GM21786 (cell line): ENCODE results near the gene UBE3A.
"Not testable (repeated sequence)": the region's sequence is repeated elsewhere in the genome, so short reads cannot be mapped to it uniquely, and the experiment has no call there.

Experiments
- ATAC-seq: cut with Tn5 transposase; IDR thresholded peaks from one replicate; pipeline ENCODE4 v1.9.1; 2021; ENCODE audit not compliant: unreplicated experiment

UBE3A gene

DNA sequence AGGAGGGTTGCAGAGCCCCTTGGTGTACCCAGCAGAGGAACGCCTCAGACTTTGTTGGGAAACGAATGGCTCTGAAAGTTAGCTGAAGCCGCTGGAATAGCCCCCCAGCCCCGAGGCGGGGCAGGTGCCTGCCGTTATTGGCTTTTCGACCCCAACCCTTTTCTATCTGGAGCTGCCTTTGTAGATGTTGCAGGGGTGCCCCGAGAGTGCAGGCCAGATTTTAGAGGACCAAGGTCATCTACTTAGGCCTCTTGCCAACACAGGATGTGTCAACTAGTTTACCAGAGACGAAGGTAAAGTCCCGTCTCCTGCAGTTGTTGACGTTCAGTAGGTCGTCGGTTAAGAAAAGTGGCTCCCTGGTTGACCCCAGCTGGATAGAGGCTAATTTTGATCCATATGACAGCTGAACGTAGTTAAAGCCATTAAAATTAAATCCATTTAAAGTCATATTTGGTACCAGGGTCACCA, 579 bp upstream of the UBE3A start:
- ATAC-seq = peak; percentile 14

DNA sequence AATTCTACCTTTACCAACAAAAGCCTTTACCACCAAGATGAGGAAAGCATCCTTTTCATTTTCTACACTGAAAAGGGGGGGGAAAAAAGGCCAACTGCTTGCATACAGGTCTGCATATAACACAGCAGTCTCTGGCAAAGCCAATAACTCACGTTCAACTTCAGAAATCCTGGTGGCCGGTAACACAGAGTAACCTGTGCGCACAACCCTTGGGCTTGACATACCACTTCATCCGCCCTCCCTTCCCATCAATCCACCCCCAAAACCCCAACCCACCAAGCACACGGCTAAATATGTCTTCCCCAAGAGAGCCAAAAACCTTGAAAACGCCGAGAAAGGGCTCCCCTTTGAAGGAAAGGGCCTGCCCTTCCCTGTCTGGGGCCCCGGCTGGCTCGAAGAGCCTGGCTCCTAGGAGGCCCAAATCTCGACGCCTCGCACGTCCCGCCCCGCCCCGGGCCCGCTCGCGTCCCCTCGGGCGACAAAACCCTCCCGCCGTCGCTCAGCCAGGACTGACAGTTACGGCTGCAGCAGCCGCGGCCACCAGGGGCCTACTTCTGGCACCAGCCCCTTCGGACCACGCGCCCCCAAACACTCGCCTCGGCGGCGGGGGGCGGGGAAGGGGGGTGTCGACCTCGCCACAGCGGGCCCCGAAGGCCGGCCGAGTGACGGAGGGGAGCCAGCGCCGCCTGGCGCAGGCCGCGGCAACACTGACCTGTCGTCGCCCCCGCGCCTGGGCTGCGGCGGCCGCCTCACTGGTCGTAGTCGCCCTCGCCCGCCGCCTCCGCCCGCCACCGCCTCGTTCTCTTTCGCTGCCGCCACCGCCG, 835 bp downstream of the UBE3A start:
- ATAC-seq = peak; percentile 46

DNA sequence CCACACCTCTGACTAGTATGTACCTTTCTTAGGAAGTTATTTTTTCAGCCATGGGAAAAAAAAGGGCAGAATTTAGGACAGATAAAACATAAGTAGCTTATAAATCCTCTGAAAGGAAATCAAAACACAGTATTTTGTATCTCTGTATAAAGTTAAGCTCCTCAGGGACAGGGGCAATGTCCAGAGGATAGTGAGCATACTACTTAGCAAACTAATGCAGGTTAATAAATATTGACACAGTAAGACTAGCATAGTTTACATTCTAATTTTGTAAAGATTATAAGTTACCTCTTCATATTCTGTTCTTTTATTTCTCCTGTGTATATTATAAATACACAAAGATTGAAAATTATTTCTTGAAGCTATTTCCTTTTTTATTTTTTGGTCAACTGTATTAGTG, 2.1 kb downstream of the UBE3A start:
- ATAC-seq = no peak

GRCh38 chr15:25435474-25436243, 3.2 kb downstream of the UBE3A start:
- no peak for ATAC-seq

DNA sequence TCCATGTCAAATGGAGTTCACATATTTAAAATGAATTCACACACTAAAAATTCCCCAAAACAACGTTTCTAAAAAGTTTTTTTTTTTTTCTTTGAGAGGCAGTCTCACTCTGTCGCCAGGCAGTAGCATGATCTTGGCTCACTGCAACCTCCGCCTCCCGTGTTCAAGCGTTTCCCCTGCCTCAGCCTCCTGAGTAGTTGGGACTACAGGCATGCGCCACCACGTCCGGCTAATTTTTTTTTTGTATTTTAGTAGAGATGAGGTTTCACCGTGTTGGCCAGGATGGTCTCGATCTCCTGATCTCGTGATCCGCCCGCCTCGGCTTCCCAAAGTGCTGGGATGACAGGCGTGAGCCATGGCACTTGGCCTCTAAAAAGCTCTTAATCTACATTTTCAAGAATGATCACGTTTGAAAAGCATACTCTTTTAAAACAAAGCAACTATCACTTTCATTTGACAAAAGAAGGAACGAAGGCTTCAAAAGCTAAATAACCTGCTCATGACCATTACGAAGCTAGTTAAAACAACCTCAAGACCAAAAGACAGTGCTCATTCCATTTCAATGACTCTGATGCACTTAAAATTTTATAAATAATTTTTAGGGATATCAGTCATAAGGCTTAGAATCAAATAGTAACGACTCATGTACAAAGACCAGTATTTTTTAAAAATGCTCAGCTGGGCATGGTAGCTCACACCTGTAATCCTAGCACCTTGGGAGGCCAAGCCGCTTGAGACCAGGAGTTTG, 5.5 kb downstream of the UBE3A start:
- no peak for ATAC-seq

DNA sequence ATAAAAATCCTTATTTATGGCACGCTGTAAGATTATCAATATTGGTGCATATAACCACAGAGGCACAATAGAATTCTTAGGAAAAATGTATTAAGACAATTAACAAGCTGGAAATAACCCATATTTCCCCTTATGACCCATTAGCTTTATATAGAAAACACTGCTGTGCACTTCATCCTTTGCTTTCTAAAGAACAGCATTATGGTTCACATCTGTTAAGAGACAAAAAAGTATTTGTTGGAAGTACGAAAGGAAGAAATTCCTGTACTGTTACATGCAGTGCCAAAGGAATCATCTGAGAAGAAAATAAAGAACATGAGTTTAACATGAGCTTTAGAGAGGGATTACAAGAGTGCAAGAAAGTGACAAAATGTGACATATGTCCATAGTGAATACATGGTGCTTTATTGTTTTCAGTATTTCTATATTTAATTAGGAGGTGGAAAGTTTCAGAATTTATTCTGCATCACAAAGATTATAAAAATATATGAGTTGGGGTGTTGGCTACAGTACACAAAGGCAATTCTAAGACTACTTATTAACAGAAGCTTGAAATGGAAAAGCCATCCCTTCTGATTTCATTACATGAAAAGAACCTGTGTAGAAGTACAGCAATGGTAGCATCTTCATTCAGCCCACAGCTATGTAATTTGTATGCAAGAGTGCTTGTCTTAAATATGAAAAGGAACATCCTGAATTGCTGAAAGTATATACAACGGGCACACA, 6.8 kb downstream of the UBE3A start:
- ATAC-seq = no peak

DNA sequence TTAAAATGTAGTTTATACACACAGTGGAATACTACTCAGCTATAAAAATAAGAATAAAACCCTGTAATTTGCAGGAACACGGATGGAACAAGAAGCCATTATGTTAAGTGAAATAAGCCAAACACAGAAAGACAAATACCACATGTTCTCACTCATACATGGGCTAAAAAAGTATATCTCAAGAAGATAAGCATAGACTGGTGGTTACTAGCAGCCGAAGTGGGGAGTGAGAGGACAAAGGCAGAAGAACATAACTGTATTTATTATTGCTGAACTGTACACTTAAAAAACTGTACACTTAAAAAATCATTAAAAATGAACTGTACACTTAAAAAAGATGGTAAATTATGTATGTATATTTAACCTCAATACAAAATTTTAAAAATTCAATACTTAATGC, 11.0 kb downstream of the UBE3A start:
- no peak for ATAC-seq

- ATAC-seq = no peak
These were observed 11.8 kb downstream of the UBE3A start for GRCh38 chr15:25426896-25427610.

- ATAC-seq = no peak
These were observed 14.8 kb downstream of the UBE3A start for GRCh38 chr15:25424073-25424472.

DNA sequence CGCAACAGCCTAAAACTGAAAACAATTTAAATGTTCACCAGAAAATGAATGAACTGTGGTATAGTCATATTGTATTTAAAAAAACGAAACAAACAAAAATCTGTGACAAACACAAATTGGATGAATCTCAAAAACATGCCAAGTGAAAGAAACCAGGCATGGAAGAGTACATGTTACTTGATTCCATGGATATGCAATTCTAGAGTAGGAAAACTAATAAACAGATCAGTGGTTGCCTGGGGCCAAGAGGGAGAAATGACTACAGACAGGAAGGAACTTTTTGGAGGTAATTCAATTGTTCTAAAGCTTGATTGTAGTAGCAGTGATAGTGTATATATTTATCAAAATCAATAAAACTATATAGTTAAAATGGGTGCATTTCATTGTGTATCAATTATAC, 16.8 kb downstream of the UBE3A start:
- no peak for ATAC-seq

DNA sequence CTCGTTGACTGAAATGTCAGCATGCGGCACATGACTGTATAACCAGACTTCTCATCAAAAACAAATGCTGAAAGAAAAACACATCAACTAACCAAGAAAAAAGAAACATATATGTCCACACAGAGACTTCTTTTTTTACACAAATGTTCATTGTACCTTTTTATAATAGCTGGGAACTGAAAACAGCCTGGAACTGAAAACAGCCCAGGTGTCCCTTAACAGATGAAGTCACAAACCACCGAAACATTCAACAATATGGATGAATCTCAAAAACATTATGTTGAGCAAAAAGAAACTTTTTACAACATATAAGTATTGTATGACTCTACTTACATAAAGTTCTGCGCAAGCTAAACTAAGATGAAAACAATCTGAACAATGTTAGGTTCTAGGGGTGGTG, 20.6 kb downstream of the UBE3A start:
- no peak for ATAC-seq

- ATAC-seq = no peak
These were observed 21.2 kb downstream of the UBE3A start for GRCh38 chr15:25417604-25418003.

DNA sequence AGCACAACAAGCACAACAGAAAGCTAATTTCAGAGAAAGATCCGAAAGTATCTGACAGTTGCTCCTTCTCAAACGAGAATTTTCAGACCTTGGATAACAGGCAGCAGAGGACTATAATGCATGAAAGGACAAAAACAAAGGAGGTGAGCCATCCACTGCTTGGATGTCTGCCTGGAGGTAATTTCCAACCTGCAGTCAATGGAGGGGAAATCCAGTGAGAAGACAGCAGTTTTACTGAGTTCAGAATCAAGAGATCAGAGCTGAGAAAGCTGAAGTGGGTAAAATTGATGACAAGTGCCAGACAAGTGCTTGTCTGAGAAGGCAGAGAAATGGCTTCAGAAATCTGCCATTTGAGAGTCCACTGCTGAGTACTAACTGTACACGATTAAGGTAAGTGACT, 22.1 kb downstream of the UBE3A start:
- peak; percentile 55 for ATAC-seq

- no peak for ATAC-seq
These were observed 23.1 kb downstream of the UBE3A start for GRCh38 chr15:25415707-25416106.

GRCh38 chr15:25415217-25415616, 23.6 kb downstream of the UBE3A start:
- no peak for ATAC-seq

DNA sequence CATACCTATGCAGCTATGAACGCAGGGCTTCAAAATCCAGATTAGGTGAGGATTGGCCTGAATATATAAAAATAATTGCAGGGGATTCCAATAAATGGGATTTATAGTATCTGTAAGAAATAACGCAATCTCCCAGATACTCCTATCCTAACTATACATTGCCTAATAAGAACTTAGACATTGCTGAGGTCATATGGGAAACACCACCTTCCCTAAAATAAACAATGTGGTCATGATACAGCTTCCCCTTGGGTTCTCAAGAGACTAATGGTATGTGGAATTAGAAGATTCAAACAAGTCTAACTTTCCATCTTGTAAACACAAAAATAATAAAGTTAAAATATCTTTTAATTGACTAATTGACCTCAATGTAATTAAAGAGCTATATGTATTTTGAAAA, 28.2 kb downstream of the UBE3A start:
- ATAC-seq = no peak

DNA sequence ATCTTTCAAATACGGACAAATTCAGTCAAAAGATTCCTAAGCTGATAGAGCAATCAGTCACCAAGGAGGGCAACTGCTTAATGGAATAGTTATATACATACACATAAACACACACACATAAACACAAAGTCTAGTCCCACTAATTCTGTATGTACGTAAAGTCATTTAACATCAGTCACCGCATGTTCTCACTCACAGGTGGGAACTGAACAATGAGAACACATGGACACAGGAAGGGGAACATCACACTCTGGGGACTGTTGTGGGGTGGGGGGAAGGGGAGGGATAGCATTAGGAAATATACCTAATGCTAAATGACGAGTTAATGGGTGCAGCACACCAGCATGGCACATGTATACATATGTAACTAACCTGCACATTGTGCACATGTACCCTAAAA, 29.1 kb downstream of the UBE3A start:
- ATAC-seq = not testable (repeated sequence)

DNA sequence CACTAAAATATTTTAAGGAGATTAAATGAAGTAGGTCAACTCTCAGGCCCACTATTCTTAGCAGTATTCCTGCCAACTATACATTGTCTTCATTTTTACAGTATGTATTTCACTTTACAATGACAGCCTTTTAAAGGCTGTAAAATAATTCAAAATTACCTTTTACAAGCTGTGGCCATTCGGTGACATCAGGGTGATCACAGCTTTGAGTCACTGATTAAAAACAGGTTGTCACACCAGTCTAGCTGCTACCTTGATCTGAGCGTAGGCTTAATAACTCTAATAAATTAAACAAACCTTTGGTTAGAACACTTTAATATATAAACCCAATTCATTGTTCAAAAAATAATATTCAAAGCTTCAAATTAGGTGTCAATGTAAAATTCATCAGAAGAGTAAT, 29.9 kb downstream of the UBE3A start:
- ATAC-seq = no peak

DNA sequence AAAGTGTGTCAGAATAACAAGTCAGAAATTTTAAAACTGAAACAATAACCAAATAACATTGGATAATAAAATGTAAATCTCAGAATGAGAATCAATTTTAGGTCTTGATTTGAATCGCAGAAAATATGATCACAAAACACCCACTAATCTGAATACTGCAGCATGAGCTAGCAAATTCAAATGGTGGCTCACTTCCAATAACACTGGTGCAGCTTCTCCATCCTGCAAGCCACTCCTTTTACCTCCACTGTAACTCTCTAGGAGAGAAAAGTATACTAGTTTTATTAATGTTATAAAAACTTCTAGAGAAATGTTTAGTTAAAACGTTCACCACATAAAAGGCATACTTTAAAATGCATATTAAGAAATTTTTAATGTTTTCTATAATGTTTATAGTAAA, 30.4 kb downstream of the UBE3A start:
- ATAC-seq = no peak

DNA sequence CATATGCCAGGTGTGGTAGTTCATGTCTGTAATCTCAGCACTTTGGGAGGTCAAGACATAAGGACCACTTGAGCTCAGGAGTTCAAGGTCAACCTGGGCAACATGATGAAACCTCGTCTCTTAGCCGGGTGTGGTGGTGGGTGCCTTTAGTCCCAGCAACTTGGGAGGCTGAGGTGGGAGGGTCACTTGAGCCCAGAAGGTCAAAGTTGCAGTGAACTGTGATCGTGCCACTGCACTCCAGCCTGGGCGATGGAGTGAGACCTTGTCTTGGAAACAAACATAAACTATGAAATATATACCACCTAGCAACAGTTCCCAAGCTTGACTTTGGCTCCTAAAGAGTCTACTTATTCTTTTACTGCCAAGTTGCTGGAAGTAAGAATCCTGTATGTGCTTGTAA, 30.9 kb downstream of the UBE3A start:
- ATAC-seq = no peak
